ES-I3 (cell line): ENCODE data around the gene PPY.
A peak's percentile ranks its signal among the peaks of the same experiment; 100 is the strongest.
"Not testable (repeated sequence)": the region's sequence is repeated elsewhere in the genome, so short reads cannot be mapped to it uniquely, and the experiment has no call there.

ENCODE experiments used
- H3K36me3 ChIP-seq: 2 replicates; pipeline ENCODE4 v1.6.1; 2013; ENCODE audit warnings: mild to moderate bottlenecking, low read length, control low read depth, moderate library complexity; ENCODE audit not compliant: insufficient read depth
- H3K4me1 ChIP-seq: 2 replicates; pipeline ENCODE4 v1.6.1; 2013; ENCODE audit warnings: mild to moderate bottlenecking, control low read depth, low read length; ENCODE audit not compliant: insufficient read depth
- H3K9ac ChIP-seq: 2 replicates; pipeline ENCODE4 v1.6.1; 2013; ENCODE audit warnings: low read depth, mild to moderate bottlenecking, low read length, moderate library complexity
- H3K9me3 ChIP-seq: 2 replicates; pipeline ENCODE4 v1.6.1; 2013; ENCODE audit warnings: mild to moderate bottlenecking, low read length, moderate library complexity; ENCODE audit not compliant: control insufficient read depth, insufficient read depth

The PPY gene

DNA sequence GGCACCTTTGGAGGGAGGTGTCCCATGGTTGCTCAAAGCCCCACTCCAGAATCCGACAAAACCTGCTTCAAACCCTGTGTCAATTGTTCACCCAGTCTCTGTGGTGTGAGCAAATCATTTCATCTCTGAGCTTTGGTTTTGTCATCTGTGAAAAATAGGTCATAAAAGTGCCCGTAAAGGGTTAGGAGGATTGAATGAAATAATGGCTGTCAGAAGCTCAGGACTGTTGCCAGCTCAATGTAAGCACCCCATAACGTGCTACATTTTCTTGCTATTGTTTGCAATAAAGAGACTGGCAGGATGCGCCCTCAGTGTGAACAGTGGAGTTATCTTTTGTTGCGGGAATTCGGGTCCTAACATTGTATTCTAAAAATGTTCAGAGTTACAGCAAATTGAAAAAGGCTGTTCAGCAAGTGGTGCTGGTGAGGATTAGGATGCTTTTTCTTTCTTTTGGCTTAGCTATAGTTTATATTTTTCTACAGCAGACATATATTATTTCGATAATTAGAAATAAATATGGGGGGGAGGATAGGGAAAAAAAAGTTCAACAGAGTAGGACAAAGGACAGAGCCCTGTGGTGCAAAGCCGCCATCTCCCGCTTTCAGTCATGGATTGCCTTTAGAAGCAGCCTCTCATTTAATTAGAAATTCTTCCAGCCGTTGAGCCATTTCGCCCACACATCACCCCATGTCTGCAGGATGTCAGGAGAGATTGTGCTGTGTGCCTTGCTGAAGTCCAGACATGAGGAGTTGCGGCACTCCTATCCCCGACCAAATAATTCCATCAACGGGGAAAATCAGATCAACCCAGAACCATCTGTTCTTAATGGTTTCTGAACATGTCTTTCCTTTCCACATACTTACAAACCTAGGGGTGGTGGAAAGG lies 32.3 kb upstream of the PPY start:
- H3K9ac ChIP-seq = no peak overlapping the region
- no peaks in the 10 kb centered on the region for H3K4me1 ChIP-seq
- H3K36me3 ChIP-seq = no peaks in the 10 kb centered on the region
- no peaks in the 10 kb centered on the region for H3K9me3 ChIP-seq

DNA sequence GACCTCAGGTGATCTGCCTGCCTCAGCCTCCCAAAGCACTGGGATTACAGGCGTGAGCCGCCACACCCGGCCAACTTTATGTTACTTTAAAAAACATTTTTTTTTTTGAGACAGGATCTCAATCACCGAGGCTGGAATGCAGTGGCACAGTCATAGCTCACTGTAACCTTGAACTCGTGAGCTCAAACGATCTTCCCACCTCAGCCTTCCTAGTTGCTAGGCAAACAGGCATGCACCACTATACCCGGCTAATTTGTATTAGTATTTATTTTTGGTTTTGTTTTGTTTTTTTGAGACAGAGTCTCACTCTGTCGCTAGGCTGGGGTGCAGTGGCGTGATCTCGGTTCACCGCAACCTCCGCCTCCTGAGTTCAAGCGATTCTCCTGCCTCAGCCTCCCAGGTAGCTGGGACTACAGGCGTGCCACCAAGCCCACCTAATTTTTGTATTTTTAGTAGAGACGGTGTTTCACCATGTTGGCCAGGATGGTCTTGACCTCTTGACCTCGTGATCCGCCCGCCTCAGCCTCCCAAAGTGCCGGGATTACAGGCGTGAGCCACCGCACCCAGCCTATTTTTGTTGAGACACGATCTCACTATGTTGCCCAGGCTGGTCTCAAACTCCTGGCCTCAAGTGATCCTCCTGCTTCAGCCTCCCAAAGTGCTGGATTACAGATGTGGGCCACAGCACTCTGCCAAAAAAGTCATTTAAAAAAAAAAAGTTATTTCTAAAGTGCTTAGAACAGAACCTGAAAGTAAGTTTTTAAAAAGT lies 30.4 kb upstream of the PPY start:
- H3K9ac ChIP-seq, H3K4me1 ChIP-seq, H3K9me3 ChIP-seq, H3K36me3 ChIP-seq: not testable (repeated sequence)

- H3K9ac ChIP-seq, H3K4me1 ChIP-seq, H3K9me3 ChIP-seq, H3K36me3 ChIP-seq: not testable (repeated sequence)
Observed at GRCh38 chr17:43971436-43971835, 29.2 kb upstream of the PPY start.

DNA sequence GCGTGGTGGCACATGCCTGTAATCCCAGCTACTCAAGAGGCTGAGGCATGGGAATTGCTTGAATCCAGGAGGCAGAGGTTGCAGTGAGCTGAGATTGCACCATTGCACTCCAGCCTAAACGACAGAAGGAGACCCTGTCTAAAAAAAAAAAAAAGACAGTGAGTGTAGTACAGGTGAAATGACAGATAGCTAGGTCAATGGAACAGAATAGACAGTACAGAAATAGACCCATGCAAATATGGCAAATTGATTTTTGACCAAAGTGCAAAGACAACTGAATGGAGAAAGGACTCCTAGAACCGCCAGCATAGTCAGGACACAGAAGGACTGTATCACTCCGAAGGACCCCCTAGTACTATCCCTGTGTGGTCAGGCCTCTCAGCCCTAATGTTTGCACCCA lies 28.1 kb upstream of the PPY start:
- H3K4me1 ChIP-seq = no peaks in the 10 kb centered on the region
- no peak overlapping the region for H3K9ac ChIP-seq
- no peaks in the 10 kb centered on the region for H3K9me3 ChIP-seq
- no peaks in the 10 kb centered on the region for H3K36me3 ChIP-seq

DNA sequence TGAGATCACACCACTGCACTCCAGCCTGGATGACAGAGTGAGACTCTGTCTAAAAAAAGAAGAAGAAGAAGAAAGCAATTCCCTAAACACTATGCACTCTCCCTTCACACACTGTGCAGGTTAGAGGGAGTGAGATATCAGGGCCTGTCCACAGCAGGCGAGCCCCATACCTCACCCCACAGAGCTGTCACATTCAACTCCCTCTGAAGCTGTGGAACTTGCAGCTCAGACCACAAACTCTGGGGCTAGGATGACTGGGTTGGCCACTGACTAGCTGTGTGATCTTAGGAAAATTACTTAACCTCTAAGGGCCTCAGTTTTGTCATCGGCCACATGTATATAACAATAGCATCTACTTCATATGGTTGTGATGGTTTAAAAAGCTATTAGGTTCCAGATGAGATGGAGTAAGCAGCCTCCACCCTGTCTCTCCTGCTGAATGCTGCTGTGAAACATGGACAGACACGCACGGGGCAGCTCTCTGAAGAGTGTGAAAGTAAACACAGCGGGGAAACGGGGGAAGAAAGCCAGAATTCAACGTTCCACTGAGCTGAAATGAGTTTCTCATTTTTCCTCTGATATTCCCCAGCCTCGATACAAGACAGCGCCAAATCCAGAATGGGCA lies 25.1 kb upstream of the PPY start:
- no peaks in the 10 kb centered on the region for H3K9me3 ChIP-seq
- H3K4me1 ChIP-seq = no peaks in the 10 kb centered on the region
- no peak overlapping the region for H3K9ac ChIP-seq
- H3K36me3 ChIP-seq = no peaks in the 10 kb centered on the region

DNA sequence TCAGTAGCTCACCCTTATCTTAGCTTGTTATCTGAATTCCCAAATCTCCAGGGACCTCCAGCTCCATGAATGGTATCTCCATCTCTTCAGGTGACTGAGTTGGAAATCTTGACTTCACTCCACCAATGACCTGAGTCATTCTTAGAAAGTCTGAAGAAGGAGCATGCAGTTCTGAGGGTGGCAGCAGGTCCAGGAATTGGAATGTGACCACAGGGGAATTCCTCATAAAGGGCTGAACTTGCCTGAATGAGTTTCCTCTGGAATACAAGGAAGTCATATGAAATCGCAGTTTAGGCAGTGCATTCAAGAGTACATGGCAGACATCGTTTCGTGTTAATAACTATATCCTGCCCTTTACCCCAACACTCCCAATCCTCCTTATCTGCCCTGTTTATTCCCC lies 24.0 kb upstream of the PPY start:
- Histone ChIP-seq H3K36me3 (no peaks in the 10 kb centered on the region), H3K9ac (no peak overlapping the region), H3K9me3 (no peaks in the 10 kb centered on the region), H3K4me1 (no peaks in the 10 kb centered on the region)

DNA sequence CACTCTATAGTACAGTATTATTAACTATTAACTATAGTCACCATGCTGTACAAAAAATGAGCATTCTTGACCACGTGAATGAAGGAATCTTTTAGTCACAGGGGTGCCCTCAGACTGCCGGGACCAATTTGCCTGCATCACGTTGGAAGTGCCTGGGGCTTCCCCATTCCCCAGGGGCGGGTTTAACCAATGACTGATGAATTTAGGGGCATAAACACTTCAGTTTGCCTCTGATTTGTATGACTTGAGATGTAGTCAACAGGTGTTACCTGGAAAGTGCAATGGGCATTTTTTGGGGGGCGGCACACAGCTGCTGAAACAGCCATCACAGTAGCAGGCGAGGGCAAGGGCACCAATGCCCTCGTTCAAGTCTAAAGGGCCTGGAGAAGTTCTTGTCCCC lies 20.2 kb upstream of the PPY start:
- H3K9me3 ChIP-seq = no peaks in the 10 kb centered on the region
- no peak overlapping the region for H3K9ac ChIP-seq
- no peaks in the 10 kb centered on the region for H3K4me1 ChIP-seq
- no peaks in the 10 kb centered on the region for H3K36me3 ChIP-seq

DNA sequence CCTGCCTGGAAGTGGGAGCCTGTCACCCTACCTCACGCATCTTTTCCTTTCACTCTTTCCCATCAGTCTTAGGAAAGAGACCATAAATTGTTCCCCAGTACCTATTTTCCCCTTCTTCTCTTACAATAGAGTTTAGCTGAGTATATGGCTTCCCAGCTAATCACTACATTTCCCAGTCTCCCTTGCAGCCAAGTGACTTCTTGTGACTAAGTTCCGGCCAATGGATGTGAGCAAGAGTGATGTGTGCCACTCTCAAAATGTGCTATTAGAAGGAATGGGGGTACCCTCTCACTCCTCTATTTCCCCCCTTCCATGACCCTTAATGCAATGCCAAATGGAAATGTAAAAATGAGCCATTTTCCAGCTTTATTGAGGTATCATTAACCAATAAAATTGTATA lies 19.7 kb upstream of the PPY start:
- H3K9me3 ChIP-seq = no peaks in the 10 kb centered on the region
- no peaks in the 10 kb centered on the region for H3K36me3 ChIP-seq
- no peaks in the 10 kb centered on the region for H3K4me1 ChIP-seq
- H3K9ac ChIP-seq = no peak overlapping the region

DNA sequence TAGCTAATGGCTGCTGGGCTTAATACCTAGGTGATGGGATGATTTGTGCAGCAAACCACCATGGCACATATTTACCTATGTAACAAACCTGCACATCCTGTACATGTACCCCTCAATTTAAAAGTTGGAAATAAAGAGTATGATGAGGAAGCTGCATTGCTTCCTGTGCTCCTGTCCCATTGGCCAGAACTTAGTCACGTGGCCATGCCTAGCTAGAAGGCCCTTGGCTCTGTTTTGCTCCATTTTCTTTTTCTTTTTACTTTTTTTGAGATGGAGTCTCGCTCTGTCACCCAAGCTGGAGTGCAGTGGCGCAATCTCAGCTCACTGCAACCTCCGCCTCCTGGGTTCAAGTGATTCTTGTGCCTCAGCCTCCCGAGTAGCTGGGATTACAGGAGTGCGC lies 19.0 kb upstream of the PPY start:
- not testable (repeated sequence) for H3K9me3 ChIP-seq, H3K36me3 ChIP-seq, H3K4me1 ChIP-seq, H3K9ac ChIP-seq

- no peaks in the 10 kb centered on the region for H3K4me1 ChIP-seq
- no peaks in the 10 kb centered on the region for H3K9me3 ChIP-seq
- no peak overlapping the region for H3K9ac ChIP-seq
- H3K36me3 ChIP-seq = no peaks in the 10 kb centered on the region
Observed at GRCh38 chr17:43958748-43959352, 16.6 kb upstream of the PPY start.

- H3K9me3 ChIP-seq = no peaks in the 10 kb centered on the region
- H3K36me3 ChIP-seq = no peaks in the 10 kb centered on the region
- peaks cover 5% of the 10 kb centered on the region; the same call in 1 of the 2 replicates for H3K4me1 ChIP-seq
- no peak overlapping the region for H3K9ac ChIP-seq
Observed at GRCh38 chr17:43956222-43956621, 13.9 kb upstream of the PPY start.

GRCh38 chr17:43953746-43954145 lies 11.5 kb upstream of the PPY start, which contains the start of gene PYY:
Gene PYY, minus strand, starts transcription at chr17:43953940. Its CDS starts 457 bp downstream, at chr17:43953483.
- H3K9ac ChIP-seq = peak within 1 kb of the TSS; percentile 69
- H3K9me3 ChIP-seq = no peaks in the 10 kb centered on the region
- no peaks in the 10 kb centered on the region for H3K36me3 ChIP-seq
- H3K4me1 ChIP-seq = peaks cover 5% of the 10 kb centered on the region; the same call in 1 of the 2 replicates

- H3K9ac ChIP-seq = peak overlapping the region; percentile 69
- no peaks in the 10 kb centered on the region for H3K36me3 ChIP-seq
- H3K4me1 ChIP-seq = peaks cover 5% of the 10 kb centered on the region; the same call in 1 of the 2 replicates
- no peaks in the 10 kb centered on the region for H3K9me3 ChIP-seq
Observed at GRCh38 chr17:43952724-43953666, 10.7 kb upstream of the PPY start.
